HG03064 (cell line): Measurements from ENCODE around the gene MBIP.

ENCODE experiments used
- ATAC-seq: cut with Tn5 transposase; IDR thresholded peaks from one replicate; pipeline ENCODE4 v1.9.1; 2021; ENCODE audit warnings: low read depth; ENCODE audit not compliant: unreplicated experiment

MBIP gene

GRCh38 chr14:36271222-36271621, 49.2 kb downstream of the MBIP start:
- no peak for ATAC-seq

DNA sequence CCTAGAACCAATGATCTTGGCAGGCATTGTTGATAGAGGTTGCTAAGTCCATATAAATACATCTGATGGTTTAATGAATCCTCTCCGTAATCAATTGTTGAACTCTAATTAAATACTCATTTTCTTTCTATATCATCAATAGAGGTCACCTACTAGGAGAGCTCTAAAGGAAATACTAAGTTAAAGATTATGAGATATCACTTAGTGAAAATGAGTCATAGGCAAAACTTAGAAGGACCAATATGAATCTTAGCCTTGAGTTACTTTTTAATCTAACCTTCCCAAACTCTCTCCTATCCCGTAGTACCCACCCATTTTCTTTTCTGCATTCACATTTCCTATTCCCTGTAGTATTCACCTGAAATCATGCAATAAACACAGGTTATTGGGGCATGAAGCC, 50.2 kb downstream of the MBIP start:
- ATAC-seq, result no peak

- ATAC-seq, result no peak
These were observed 52.3 kb downstream of the MBIP start for GRCh38 chr14:36268121-36268520.

DNA sequence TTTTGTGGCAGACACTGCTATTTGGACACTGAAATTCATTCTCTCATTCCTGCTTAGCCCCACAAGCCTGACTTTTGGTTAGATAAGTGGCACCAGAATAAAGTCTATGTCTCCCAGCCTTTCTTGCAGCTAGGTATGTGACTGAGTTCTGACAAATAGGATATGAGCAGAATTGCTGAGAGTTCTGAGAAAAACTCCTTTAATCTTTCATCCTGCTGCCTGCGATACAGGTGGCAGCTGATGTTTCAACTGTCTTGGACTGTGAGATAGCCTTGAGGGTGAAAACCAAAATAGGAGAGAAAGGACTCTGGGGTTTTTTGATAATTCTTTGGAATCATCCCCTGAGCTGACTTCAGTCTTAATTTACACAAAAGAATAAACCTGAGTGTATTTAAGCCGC, 55.8 kb downstream of the MBIP start:
- no peak for ATAC-seq

GRCh38 chr14:36264107-36264506, 56.3 kb downstream of the MBIP start:
- ATAC-seq, result no peak

DNA sequence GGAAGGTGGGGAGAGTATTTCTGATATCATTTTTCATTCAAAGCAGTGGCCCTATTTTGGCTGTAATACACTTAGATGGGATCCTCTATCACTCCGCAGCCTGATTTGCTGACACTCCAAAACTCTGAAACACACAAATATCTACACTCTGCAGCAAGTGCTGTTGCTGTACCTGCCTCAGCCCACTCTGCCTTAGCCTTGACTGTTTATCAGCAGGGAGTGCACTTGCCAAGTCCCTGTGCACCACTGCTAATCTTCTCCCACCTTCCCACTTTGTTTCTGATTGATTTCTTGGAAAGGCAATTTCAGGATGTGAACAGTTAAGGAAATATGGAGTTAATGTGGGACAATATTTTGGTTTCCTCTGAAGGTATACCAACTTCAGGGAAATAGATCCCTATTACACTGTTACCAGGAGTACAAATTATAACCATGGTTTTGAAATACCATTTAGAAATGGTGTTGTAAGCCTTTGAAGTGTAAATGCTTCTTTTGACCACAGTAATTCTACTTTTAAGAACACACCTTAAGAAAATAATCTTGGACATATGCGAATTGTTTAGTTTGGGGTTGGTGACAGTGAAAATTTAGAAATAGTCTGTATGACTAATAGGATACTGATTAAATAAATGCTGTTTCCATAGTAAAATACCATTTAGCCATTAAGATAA, 59.3 kb downstream of the MBIP start:
- no peak for ATAC-seq

GRCh38 chr14:36258241-36258640, 62.2 kb downstream of the MBIP start:
- ATAC-seq, result no peak

- no peak for ATAC-seq
These were observed 64.2 kb downstream of the MBIP start for GRCh38 chr14:36256126-36256801.

DNA sequence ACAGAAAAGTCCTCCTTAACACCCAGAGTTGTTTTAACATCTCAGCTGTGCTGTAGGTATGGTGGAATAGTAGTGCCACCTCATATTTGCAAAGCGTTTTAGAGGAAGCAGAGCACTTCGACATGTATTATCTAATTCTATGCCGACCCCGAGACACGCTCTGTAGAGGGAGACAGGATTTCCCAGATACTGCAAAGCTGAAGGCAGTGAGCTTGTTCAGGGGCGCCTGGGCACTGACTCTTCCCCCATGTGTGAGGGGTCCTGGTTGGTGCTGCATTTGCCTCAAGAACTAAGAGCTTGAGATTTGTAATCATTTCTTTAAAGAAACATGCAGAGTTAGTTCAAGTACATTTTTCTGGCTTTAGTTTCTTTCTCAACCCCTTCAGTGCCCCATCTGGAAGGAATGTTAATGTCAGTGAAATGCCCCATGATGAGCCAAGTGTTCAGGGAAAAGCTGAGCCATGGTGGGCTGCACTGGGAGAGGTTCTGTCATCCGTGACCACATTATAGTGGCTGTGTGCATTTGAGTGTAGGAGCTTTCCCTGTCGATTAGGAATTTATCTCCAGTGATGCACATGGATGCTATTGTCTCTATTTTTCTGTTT, 66.3 kb downstream of the MBIP start:
- no peak for ATAC-seq
